Heart left ventricle (tissue), 16 donors: Measurements from ENCODE around the gene SIMC1. TPM values are rescaled to one million over a fixed set of nuclear protein-coding genes. Genes with fewer than 3 reads are reported as not detected.

Source experiments
- ATAC-seq, 4 donors: fragments of 200-7000 bp; cut with Tn5 transposase; one replicate each; pipeline ENCODE4 v1.9.1; 2020 to 2022; ENCODE audit warnings: moderate library complexity in 4 of 4, mild to moderate bottlenecking in 3 of 4, moderate number of reproducible peaks in 1 of 4
- DNase-seq, 5 donors: peaks; one replicate each; pipeline ENCODE4 v3.0.0-alpha.2; 2020
- H3K27ac ChIP-seq, 12 donors: fragments of 200-600 bp; sonication (generic) in 4 of 12; one replicate each; pipeline versions ENCODE4 v1.5.0 to v1.8.0; 2016 to 2022; ENCODE audit warnings: mild to moderate bottlenecking in 2 of 12
- H3K27me3 ChIP-seq, 9 donors: fragments of 200-600 bp; sonication (generic) in 2 of 9; one replicate each; pipeline versions ENCODE4 v1.5.1 to v1.8.0; 2016 to 2022; ENCODE audit warnings: mild to moderate bottlenecking in 3 of 9
- H3K36me3 ChIP-seq, 9 donors: fragments of 200-600 bp; sonication (generic) in 2 of 9; one replicate each; pipeline versions ENCODE4 v1.5.0 to v1.8.0; 2018 to 2022; ENCODE audit warnings: mild to moderate bottlenecking in 2 of 9
- H3K4me1 ChIP-seq, 12 donors: fragments of 200-600 bp; sonication (generic) in 4 of 12; one replicate each; pipeline versions ENCODE4 v1.5.0 to v1.8.0; 2016 to 2022; ENCODE audit warnings: mild to moderate bottlenecking in 3 of 12
- H3K4me3 ChIP-seq, 12 donors: fragments of 200-600 bp; sonication (generic) in 4 of 12; one replicate each; pipeline versions ENCODE4 v1.5.0 to v1.8.0; 2017 to 2022; ENCODE audit warnings: mild to moderate bottlenecking in 9 of 12, moderate library complexity in 4 of 12
- H3K9me3 ChIP-seq, 12 donors: fragments of 200-600 bp; sonication (generic) in 4 of 12; one replicate each; pipeline versions ENCODE4 v1.5.0 to v1.8.0; 2016 to 2022; ENCODE audit warnings: mild to moderate bottlenecking in 1 of 12
- POLR2A ChIP-seq, 2 donors: fragments of 450-650 bp; IDR thresholded peaks; one replicate each; pipeline ENCODE4 v1.6.1; 2017; ENCODE audit warnings: antibody characterized with exemption in 2 of 2, mild to moderate bottlenecking in 2 of 2, moderate library complexity in 2 of 2
- WGBS, 4 donors: extraction: QIAGEN DNeasy Blood & Tissue Kit in 2 of 4; methylation state at CpG; one replicate each; pipeline versions ENCODE4 v1.1.5 to v1.1.7; 2013 to 2018; 5-methylcytosine and 5-hydroxymethylcytosine counted together
- intact Hi-C, 10 donors: fragments of 100-400 bp; cut with DNase I; formaldehyde crosslinking; loops; one replicate each; pipeline versions ENCODE4 v1.11.1 to v1.14.2; 2022
- polyA plus RNA-seq, 2 donors: library from polyadenylated mRNA; stranded (reverse); fragments of 200-250 nt; gene quantifications; one replicate each; pipeline ENCODE4 v1.2.3, GENCODE V29; 2013
- total RNA-seq, 9 donors: library from RNA; depleted of rRNA in 2 of 9; stranded (reverse); fragments of >200 nt in 2 of 9; fragmentation: NEBNext Ultra II Directional in 3 of 9; extraction: Animal tissue kit (Norgen Biotek cat#: 25700) in 3 of 9; gene quantifications; one replicate each; pipeline versions ENCODE4 v1.1.0 to v1.2.4, GENCODE V29; 2016 to 2023
- TF ChIP-seq, protein P1 (sequence below), 12 donors: fragments of 200-600 bp; sonication (generic) in 4 of 12; IDR thresholded peaks; one replicate each; pipeline versions ENCODE4 v1.5.0 to v1.8.0; 2018 to 2022; ENCODE audit warnings: antibody characterized with exemption in 12 of 12, mild to moderate bottlenecking in 5 of 12
- donor health status: ischemic (EF 13 %, LVEDD 7.1; RV severe dilation, severe dysfunction).
- donor health status: healthy with polysubstance abuse.
- donor health status: DM: no; HTN: yes; CAD: no.
- donor health status: DM: no; HTN: no; CAD: no.
- donor health status: ischemic (EF 25% LVEDD 6.9; RV normal size, moderate dysfunction).
- donor health status: ischemic (EF 25% LVEDD 5.7; RV mildly dilated, moderate dysfunction).
- donor health status: healthy.
- donor health status: DM: yes; HTN: yes; CAD: no.
- donor health status: ischemic (EF 35%, LVEDD 5.7; RV mildly dilated, moderate dysfunction).
- donor health status: nonischemic (EF 11% LVEDD 7.7; RV severe dilation, severe dysfunction).
- donor health status: DM: yes; HTN: yes; CAD: no.
- donor health status: PGD.
- donor health status: ischemic (EF 29% LVEDD 5.4; RV normal size, mild dysfunction).
- donor health status: nonischemic (EF 23%, LVEDD 6.1; RV moderate dilation, normal function).

The SIMC1 gene
- total and polyA plus RNA-seq, 11 donors, result 2.2 to 9.0 (median 4.6) TPM

DNA sequence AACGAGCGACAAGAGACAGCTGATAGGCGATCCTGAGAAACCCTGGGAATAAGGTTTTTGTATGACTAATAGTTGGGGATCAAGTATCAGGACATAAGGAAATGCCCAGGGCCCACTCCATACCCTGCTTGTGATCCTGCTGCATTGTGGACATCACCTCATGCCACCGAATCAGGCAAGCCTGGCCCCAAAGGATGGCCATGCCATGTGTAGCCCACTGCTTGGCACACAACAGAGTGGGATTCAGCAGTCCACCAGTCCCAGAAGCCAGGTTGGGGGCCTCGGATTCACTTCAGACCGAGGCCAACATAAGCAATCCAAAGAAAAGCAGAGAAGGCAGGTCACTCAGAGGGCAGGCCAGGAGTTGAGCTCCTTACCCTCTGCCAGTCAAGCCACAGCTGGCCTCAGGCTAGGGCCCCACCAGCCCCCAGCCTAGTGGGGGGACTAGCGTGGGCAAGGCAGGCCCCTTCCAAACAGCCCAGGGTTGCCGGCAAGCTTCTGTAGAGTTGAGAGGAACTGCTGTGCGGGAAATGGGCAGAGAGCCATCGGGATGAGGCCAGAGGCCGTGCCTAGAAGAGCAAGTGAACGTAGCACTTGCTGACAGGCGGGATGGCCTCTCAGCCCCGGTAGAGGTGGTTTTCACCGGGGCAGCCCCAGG is 145.2 kb downstream of the SIMC1 start:
- intact Hi-C loops, result loop anchor here in 1 of 10 donors (10.0 kb wide), 1 partner anchor 151 kb away; the partner anchor contains the start of gene RNF44
- peaks cover 0 to 53% (median 39%) of the 10 kb centered on the region in 9 donors for H3K36me3 ChIP-seq
- no peak for TF ChIP-seq POLR2A (IDR thresholded peaks at IDR 0.05)
- peak in 1 of 5 donors; percentile 37 for DNase-seq
- peak overlapping the region in 3 of 12 donors; percentile 4 to 86 (median 46) for H3K27ac ChIP-seq
- 70 to 78% (median 75%) methylated on average over 15 of the region's 15 CpGs for WGBS, 4 donors
- H3K4me1 ChIP-seq, result peaks cover 3 to 38% (median 20%) of the 10 kb centered on the region in 12 donors
- no peak for ATAC-seq
- H3K9me3 ChIP-seq, result no peaks in the 10 kb centered on the region
- no peak overlapping the region for H3K4me3 ChIP-seq
- H3K27me3 ChIP-seq, result no peaks in the 10 kb centered on the region

DNA sequence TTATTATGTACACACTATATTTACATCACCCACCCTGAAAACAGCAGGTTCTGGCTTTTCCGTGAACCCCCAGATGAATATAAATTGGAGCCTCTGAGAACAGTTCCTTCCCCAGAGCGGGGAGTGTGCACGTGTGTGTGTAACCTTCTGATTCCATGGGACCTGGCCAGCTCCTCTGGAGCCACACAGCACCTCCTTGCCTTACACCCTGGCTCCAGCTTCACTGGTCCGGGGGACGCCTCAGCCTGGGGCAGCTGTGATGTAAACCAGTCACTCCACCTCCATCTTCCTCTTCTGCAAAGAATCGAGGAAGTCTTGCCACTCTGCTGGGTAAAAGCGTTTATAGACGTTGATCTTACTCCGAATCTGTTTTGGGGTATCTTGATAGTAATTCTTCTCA is 145.7 kb downstream of the SIMC1 start:
- Histone ChIP-seq H3K36me3 (peaks cover 0 to 53% (median 39%) of the 10 kb centered on the region in 9 donors), H3K9me3 (no peaks in the 10 kb centered on the region), H3K4me3 (no peak overlapping the region), H3K27ac (peak overlapping the region in 1 of 12 donors; percentile 46), H3K4me1 (peaks cover 3 to 38% (median 20%) of the 10 kb centered on the region in 12 donors), H3K27me3 (no peaks in the 10 kb centered on the region)
- DNase-seq (no peak), ATAC-seq (no peak)
- intact Hi-C loops, result loop anchor here in 1 of 10 donors (10.0 kb wide), 1 partner anchor 151 kb away; the partner anchor contains the start of gene RNF44
- 76 to 92% (median 86%) methylated on average over 9 of the region's 9 CpGs for WGBS, 4 donors
- TF ChIP-seq, protein P1, sequence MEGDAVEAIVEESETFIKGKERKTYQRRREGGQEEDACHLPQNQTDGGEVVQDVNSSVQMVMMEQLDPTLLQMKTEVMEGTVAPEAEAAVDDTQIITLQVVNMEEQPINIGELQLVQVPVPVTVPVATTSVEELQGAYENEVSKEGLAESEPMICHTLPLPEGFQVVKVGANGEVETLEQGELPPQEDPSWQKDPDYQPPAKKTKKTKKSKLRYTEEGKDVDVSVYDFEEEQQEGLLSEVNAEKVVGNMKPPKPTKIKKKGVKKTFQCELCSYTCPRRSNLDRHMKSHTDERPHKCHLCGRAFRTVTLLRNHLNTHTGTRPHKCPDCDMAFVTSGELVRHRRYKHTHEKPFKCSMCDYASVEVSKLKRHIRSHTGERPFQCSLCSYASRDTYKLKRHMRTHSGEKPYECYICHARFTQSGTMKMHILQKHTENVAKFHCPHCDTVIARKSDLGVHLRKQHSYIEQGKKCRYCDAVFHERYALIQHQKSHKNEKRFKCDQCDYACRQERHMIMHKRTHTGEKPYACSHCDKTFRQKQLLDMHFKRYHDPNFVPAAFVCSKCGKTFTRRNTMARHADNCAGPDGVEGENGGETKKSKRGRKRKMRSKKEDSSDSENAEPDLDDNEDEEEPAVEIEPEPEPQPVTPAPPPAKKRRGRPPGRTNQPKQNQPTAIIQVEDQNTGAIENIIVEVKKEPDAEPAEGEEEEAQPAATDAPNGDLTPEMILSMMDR (IDR thresholded peaks at IDR 0.05), result no peak
- TF ChIP-seq POLR2A (IDR thresholded peaks at IDR 0.05), result no peak

DNA sequence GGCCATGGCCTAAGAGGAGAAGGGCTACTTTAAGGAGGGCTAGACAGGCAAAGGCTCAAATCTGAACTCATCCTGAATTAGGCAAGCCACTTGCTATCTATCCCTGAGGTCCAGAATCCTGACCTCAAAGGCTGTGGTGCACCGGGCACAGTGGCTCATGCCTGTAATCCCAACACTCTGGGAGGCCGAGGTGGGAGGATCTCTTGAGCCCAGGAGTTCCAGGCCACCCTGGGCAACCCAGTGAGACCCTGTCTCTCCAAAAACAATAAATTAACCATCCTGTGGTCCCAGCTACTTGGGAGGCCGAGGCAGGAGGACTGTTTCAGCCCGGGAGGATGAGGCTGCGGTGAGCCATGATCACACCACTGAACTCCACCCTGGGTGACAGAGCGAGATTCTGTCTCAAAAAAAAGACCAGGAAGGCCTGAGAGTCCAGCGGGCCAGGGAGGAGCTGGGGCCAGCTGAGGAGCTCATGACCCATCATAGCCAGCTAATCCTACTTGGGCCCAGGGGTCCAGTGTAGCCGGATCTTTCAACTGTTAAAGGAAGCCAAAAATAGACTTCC is 146.2 kb downstream of the SIMC1 start:
- intact Hi-C loops, result loop anchor here in 1 of 10 donors (10.0 kb wide), 1 partner anchor 150 kb away; the partner anchor contains the start of gene RNF44
- no peaks in the 10 kb centered on the region for H3K9me3 ChIP-seq
- ATAC-seq (no peak), DNase-seq (peak in 1 of 5 donors; percentile 11)
- TF ChIP-seq, protein P1 (IDR thresholded peaks at IDR 0.05), result no peak
- TF ChIP-seq POLR2A (IDR thresholded peaks at IDR 0.05), result no peak
- 87 to 90% (median 88%) methylated on average over 8 of the region's 8 CpGs for WGBS, 4 donors
- peaks cover 3 to 41% (median 21%) of the 10 kb centered on the region in 12 donors for H3K4me1 ChIP-seq
- no peaks in the 10 kb centered on the region for H3K27me3 ChIP-seq
- no peak overlapping the region for H3K4me3 ChIP-seq
- peaks cover 0 to 53% (median 39%) of the 10 kb centered on the region in 9 donors for H3K36me3 ChIP-seq
- no peak overlapping the region for H3K27ac ChIP-seq

DNA sequence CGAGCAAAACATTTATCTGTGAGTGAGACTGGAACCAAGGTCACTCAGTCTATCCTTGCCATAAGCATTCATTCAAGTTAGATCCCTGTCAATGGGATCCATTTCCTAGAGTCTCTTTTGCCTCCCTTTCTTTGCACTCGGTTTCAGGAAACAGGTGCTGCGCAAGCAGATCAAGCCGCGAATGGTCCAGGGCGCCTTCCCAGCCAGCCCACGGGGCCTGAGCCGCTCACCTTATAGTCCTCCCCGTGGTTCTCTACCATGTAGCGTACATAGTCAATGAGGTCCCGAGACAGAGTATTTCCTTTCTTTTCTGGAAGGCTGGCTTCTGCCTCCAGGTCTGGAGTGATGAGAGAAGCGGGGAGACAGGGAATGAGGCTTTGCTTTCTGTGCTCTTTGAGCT is 146.8 kb downstream of the SIMC1 start:
- Histone ChIP-seq H3K36me3 (peaks cover 0 to 51% (median 39%) of the 10 kb centered on the region in 9 donors), H3K27ac (no peak overlapping the region), H3K27me3 (no peaks in the 10 kb centered on the region), H3K4me1 (peaks cover 3 to 46% (median 26%) of the 10 kb centered on the region in 12 donors), H3K9me3 (no peaks in the 10 kb centered on the region), H3K4me3 (no peak overlapping the region)
- ATAC-seq, result no peak
- no peak for TF ChIP-seq POLR2A (IDR thresholded peaks at IDR 0.05)
- TF ChIP-seq, protein P1 (IDR thresholded peaks at IDR 0.05), result no peak
- 87 to 94% (median 91%) methylated on average over 12 of the region's 12 CpGs for WGBS, 4 donors
- DNase-seq, result peak in 1 of 5 donors; percentile 9
- intact Hi-C loops, result loop anchor here in 1 of 10 donors (10.0 kb wide), 1 partner anchor 150 kb away; the partner anchor contains the start of gene RNF44
